HL-60/S4 treated with retinoic acid at 250 ng/mL for 4 days and 3 days (cell line): ENCODE measurements around the gene RRAS.
"Not testable (repeated sequence)": the region's sequence is repeated elsewhere in the genome, so short reads cannot be mapped to it uniquely, and the experiment has no call there.

Experiments used
- in situ Hi-C: fragments of 300-500 bp; cut with MboI; formaldehyde crosslinking; loops from 2 replicates; pipeline ENCODE4 v1.7.0; 2022; ENCODE audit warnings: low sequenced_read_pairs

Gene RRAS

DNA sequence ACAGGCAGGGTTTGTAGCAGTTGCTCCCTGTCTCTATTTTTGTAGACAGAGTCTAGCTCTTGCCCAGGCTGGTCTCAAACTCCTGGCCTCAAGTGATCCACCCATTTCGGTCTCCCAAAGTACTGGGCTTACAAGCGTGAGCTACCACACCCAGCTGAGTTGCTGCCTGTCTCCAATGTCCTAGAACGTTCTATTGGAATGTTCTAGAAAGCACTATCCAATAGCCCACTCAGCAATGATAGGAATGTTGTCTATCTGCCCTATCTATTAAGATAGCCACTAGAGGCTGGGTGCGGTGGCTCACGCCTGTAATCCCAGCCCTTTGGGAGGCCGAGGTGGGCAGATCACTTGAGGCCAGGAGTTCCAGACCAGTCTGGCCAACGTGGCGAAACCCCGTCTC, 6.7 kb downstream of the RRAS start:
- in situ Hi-C loops, result not testable (repeated sequence)

DNA sequence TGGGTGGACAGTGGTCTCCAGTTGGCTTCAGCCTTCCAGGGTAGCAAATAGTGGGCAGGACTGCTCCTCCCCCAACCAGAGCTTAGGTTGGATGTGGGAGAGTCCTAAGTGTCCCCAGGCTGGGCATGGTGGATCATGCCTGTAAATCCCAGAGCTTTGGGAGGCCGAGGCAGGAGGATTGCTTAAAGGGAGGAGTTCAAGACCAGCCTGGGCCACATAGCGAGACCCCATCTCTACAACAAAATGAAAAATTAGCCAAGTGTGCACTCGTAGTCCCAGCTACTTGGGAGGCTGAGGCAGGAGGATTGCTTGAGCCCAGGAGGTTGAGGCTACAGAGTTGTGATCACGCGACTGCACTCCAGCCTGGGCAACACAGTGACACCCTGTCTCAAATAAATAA, 7.4 kb downstream of the RRAS start:
- in situ Hi-C loops, result no loop called here

DNA sequence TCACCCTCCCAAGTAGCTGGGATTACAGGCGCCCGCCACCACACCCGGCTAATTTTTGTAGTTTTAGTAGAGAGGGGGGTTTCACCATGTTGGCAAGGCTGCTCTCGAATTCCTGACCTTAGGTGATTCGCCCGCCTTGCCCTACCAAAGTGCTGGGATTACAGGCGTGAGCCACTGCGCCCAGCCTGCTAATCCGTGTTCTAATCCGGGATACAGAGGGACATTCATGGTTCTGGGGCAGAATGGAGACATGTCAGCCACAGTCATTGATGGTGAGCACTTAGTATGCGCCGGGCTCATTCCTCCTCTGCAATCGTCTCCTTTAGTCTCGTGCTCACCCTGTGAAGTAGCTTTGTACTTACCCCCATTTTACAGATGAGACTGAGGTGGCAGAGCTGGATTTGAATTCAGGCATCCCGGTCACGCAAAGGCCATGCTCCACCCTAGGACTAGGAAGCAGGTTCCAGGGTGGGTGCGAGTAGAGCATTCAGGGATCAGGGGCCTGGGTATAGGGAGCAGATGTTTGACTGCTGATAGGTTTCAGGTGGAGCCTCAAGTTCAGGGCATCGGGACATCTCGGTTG, 8.2 kb downstream of the RRAS start:
- in situ Hi-C loops, result no loop called here

DNA sequence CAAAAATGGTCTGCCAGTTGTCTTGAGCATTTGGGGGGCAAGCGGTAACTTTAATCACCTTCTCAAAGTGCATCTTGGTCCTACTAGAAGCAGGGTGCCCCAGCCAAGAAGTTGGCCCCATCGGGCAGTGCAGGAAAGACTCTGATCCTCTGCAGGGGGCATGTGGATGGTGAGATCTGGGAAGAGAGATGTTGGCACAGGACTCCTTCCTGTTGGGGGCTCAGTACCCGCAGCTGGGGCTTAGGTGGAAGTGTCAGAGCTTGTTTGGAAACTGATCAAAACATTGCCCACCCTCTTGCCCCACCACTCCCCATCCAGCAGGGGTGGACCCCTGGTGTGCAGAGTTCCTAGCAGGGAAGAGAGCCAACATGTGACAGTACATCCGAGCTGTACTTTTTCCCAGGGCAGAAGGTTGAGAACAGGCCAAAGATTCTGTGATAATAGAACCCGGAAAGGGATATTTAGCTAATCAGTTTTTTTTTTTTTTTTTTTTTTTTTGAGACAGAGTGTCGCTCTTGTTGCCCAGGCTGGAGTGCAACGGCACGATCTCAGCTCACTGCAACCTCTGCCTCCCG, 8.8 kb downstream of the RRAS start:
- in situ Hi-C loops, result no loop called here

DNA sequence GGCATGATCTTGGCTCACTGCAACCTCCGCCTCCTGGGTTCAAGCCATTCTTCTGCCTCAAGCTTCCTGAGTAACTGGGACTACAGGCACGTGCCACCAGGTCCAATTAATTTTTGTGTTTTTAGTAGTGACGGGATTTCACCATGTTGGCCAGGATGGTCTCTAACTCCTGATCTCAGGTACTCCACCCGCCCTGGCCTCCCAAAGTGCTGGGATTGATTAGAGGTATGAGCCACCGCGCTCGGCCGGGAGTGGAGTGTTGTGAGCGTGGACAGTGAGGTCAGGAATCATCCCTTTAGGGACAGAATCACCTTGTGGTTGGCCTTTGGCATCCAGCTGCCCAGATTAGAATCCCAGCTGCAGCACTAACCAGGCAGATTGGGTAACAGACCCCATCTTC, 10.3 kb downstream of the RRAS start:
- in situ Hi-C loops, result no loop called here

DNA sequence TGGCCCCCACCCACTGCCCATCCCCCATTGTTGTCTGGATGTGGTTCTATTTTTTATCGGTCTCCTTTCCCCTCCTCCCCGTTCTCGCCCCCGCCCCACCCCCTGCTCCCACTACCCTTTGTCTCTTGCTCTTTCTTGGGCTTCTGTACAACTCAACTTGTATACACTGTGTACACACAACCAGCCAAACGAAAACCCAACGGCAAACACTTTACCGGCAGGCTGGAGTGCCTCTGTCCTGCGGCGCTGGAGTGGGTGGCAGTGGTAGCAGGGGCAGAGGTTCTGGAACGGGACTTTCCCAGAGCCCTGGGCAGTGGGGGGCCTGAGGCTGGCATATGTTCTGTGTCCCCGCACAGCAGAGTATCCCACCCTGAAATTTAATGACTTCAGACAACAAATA, 13.7 kb downstream of the RRAS start:
- in situ Hi-C loops, result no loop called here

DNA sequence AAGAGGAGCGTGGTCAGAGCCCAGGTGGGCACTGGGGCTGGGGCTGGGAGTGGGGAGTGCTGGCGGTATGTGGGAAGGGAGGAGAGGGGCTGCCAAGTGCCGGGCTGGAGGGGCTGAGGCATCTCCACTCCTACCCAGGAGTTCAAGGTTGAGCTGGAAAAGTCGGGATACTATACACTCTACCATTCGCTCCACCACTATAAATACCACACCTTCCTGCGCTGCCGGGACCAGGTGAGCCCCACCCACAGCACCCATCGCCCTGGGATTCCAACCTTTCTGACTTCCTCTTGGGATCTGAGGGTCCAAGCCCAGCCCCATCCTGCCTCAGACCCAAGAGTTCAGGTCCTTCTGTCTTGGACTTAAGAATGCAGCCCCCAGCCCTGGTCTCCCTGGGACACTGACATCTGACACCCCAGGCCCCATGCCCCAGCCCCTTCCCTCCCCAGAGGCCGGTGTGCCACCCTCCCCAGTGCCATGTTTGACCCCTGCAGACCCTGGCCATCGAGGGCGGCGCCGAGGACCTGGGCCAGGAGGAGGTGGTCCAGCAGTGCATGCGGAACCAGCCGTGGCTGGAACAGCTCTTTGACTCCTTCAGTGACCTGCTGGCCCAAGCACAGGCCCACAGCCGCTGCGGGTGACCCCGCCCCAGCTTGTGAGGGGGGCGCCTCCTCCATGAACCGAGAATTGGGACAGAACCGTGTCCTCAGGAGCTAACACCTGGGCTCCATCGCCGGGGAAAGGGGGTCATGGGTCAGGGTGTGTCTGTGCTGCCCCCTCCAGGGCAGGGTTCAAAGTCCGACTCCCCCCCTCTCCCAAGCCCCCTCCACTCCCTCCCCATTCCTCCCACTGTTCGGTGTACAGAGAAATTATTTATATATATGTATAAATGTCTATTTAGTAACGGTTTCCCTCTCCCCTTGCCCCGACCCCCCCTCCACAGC, 14.7 kb downstream of the RRAS start:
- in situ Hi-C loops, result no loop called here

DNA sequence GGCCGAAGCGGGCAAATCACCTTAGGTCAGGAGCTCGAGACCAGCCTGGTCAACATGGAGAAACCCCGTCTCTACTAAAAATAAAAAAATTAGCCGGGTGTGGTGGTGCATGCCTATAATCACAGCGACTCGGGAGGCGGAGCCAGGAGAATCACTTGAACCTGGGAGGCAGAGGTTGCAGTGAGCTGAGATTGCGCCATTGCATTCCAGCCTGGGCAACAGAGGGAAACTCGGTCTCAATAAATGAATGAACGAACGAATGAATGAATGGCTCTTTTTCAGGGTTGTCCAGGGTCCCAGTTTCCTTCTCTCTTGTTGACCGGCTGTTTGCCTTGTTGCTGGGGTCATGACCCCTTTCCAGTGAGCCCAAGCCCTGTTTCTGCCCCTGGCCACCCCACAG, 22.1 kb downstream of the RRAS start:
- in situ Hi-C loops, result not testable (repeated sequence)

DNA sequence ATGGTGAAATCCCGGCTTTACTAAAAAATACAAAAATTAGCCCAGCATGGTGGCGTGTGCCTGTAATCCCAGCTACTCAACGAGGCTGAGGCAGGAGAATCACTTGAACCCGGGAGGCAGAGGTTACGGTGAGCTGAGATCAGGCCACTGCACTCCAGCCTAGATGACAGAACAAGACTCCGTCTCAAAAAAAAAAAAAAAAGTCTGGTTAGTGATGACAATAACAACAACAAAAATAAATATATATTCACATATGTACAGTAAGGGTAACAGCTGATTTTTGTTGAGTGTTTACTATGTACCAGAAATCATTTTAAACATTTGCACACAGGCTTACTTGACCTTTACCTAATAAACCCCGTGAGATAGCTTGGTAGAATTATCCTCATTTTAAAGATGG, 23.0 kb downstream of the RRAS start:
- in situ Hi-C loops, result no loop called here

DNA sequence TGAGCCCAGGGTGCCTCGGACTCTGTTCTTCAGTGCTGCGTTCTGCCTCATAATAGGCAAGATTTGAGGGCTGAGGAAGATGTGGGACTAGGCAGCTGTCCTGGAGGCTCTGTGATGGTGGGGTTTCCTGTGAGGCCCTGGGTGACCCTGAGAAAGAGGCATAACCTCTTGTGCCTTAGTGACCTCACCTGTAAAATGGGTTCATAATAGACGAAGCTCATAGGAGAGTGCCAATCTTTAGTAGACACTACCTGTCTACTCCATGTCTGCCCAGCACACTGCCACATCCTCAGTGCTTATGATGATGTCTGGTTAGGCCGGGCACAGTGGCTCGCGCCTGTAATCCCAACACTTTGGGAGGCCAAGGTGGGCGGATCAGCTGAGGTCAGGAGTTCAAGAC, 23.4 kb downstream of the RRAS start:
- in situ Hi-C loops, result no loop called here

DNA sequence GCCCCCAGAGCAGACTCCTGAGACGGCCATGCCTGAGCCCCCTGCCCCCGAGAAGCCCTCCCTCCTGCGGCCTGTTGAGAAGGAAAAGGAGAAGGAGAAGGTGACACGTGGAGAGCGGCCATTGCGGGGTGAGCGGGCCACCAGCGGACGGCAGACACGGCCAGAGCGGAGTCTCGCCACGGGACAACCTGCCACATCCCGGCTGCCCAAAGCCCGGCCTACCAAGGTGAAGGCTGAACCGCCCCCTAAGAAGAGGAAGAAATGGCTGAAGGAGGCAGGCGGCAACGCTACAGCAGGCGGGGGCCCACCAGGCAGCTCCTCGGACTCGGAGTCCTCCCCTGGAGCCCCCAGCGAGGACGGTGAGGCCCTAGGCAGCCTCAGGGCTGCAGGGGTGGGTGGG, 24.1 kb downstream of the RRAS start:
- in situ Hi-C loops, result no loop called here

DNA sequence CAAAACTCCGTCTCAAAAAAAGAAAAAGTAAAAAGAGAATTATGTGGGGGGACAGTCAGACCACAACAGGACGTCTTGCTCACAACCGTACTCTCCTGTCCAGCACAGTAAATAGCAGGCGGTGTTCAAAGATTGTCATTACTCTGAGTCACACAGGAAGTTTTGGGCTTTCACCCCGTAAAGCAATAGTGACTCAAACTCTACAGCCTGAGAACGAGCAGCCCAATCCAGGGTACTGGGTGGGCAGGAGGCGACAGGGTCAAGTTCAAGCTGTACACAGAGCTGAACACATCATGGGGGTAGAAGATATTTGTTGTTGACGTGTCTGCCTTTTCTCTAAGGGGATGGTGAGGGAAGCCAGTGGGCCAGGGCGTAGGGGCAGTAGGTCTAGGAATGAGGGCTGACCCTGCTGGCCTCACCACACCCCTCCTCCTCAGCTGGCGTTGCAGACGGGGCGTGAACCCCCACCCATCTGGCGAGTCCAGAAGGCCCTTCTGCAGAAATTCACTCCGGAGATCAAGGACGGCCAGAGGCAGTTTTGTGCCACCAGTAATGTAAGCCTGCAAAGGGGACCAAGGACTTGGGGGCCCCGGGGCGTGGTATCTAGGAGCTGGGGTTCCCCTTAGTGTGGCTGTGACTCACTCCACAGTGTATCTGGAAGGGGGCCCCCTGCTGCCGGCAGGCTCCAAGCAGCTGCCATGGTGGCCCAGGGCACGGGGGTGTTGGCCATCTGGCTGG, 25.7 kb downstream of the RRAS start:
- in situ Hi-C loops, result no loop called here

DNA sequence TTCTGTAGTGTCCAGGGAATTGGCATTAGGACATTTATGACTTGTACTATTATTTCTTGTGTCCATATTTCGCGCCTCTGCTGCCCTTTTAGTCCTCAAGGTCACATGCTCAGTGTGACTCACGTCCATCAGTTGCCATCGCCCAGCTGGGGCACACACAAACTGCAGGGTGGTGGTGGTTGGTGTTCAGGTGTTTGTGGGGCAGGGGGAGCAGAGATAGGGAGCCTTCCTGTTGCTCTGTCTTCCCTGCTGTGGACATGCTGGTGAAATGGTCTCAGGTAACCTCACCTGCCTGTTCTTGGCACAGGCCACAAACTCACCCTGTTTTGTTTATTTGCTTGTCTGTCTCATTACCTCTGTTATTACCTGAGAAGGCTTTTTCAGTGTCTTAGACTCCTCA, 26.6 kb downstream of the RRAS start:
- in situ Hi-C loops, result no loop called here

DNA sequence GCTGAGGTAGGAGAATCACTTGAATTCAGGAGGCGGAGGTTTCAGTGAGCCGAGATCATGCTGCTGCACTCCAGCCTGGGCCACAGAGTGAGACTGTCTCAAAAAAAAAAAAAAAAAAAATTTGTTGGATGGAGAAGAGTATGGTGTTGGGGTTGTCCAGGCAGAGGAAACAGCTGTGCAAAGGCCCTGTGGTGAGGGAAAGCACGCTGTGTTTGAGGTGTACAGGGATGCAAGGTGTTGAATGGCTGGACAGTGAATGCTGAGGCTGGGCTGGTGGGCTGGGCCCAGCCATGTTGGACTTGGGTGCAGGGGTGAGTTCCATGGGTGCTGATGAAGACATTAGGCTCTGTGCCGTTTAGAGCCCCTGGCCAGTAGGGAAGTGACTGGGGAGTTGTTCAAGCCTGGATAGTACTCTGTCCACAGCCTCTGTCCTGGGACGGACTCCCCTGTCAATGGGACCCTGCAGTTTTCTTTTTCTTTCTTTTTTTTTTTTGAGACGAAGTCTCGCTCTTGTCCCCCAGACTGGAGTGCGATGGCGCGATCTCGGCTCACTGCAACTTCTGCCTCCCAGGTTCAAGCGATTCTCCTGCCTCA, 30.3 kb downstream of the RRAS start:
- in situ Hi-C loops, result no loop called here

DNA sequence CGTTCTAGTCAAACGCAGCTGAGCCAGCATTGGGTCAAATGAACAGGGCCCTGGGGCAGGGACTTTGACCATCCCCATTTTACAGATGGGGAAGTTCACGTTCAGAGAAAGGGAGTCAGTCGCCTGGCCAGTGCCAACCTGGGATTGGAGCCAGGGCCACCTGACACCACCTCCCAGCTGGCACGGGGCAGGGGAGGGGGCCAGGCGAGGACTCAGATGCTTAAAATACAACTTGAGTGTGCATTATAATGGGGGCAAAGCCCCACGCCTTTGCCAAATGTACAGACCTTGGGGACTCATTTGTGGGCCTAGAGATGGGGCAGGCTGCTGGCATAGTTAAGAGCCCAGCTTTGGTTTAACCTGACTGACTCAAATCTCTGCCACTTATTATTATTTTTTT, 34.3 kb downstream of the RRAS start:
- in situ Hi-C loops, result no loop called here

DNA sequence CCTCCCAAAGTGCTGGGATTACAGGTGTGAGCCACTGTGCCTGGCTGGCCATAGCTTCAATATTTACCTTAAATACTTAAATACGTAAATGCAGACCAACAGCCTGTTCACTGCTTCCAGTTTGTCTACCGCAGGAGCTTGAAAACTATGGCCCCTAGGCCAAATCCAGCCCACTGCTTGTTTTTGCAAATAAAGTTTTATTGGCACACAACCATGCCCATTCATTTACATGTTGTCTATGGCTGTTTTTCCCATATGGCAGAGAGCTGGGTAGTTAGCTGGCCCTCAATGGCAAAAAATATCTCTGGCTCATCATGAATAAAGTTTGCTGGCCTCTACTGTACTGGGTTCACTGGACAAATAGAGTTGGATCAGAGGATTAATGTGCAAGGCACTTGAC, 37.1 kb downstream of the RRAS start:
- in situ Hi-C loops, result no loop called here

DNA sequence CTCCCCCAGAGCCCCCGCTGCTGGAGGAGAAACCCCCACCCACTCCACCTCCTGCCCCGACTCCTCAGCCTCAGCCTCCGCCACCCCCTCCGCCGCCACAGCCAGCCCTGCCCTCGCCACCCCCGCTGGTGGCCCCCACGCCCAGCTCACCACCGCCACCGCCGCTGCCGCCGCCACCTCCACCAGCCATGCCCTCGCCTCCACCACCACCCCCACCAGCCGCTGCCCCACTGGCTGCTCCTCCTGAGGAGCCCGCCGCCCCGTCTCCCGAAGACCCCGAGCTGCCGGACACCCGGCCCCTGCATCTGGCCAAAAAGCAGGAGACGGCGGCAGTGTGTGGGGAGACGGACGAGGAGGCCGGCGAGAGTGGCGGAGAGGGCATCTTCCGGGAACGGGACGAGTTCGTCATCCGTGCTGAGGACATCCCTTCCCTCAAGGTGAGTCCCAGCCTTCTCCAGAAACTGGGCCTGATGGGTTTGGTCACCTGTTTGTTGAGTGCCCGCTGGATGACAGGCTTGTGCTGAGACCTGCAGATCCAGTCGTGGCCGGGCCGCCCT, 38.4 kb downstream of the RRAS start:
- in situ Hi-C loops, result no loop called here

DNA sequence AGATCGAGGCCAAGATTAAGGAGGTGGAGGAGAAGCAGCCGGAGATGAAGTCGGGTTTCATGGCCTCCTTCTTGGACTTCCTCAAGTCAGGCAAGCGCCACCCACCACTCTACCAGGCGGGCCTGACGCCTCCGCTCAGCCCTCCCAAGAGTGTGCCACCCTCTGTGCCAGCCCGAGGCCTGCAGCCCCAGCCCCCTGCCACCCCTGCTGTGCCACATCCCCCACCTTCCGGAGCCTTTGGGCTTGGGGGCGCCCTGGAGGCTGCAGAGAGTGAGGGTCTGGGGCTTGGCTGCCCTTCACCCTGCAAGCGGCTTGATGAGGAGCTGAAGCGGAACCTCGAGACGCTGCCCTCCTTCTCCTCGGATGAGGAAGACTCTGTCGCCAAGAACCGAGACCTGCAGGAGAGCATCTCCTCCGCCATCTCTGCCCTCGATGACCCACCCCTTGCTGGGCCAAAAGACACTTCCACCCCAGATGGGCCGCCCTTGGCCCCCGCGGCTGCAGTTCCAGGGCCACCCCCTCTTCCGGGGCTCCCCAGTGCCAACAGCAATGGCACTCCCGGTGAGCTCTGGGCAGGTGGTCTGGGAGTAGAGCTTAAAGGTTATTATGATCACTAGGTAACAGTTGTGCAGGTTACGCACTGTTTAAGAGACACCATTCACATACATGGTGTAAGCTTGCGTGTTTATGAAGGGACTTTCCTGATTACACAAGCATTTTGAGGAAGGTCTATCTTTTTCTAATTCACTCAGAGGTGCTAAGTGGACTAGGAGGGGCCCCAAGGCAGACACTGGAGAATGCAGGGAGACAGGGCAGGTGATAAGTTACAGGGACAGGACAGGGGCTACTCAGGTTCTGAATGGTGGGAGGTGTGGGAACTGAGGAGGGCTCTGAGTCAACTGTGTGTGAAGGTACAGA, 40.3 kb downstream of the RRAS start:
- in situ Hi-C loops, result no loop called here

DNA sequence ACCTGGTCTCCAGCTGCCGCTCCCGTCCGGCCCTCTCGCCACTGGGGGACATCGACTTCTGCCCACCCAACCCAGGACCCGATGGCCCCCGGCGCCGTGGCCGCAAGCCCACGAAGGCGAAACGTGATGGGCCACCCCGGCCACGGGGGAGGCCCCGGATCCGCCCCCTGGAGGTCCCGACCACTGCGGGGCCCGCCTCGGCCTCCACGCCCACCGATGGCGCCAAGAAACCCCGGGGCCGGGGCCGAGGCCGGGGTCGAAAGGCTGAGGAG, 42.3 kb downstream of the RRAS start:
- in situ Hi-C loops, result no loop called here
